Neuronal stem cell (in vitro differentiated cells): ENCODE data around the gene CCDC178.

ENCODE experiments used
- DNase-seq: peaks from one replicate; pipeline ENCODE4 v3.0.0-alpha.2; 2013; ENCODE audit warnings: low spot score
- H2AFZ ChIP-seq: one replicate; pipeline ENCODE4 v1.6.1; 2013; ENCODE audit warnings: mild to moderate bottlenecking, low read length, inconsistent platforms
- H2AK5ac ChIP-seq: 2 replicates; pipeline ENCODE4 v1.6.1; 2013; ENCODE audit warnings: low read depth, mild to moderate bottlenecking, inconsistent platforms, low read length, moderate library complexity, mixed read lengths
- H2BK120ac ChIP-seq: 2 replicates; pipeline ENCODE4 v1.6.1; 2013; ENCODE audit warnings: low read depth, mild to moderate bottlenecking, inconsistent platforms, low read length, moderate library complexity, mixed read lengths
- H2BK12ac ChIP-seq: one replicate; pipeline ENCODE4 v1.6.1; 2013; ENCODE audit warnings: low read length, inconsistent platforms
- H2BK15ac ChIP-seq: 2 replicates; pipeline ENCODE4 v1.6.1; 2013; ENCODE audit warnings: mild to moderate bottlenecking, low read length, inconsistent platforms, mixed read lengths
- H2BK5ac ChIP-seq: one replicate; pipeline ENCODE4 v1.6.1; 2013; ENCODE audit warnings: inconsistent platforms, mild to moderate bottlenecking, low read length, moderate library complexity
- H3K14ac ChIP-seq: one replicate; pipeline ENCODE4 v1.6.1; 2013; ENCODE audit warnings: low read length, inconsistent platforms
- H3K18ac ChIP-seq: 2 replicates; pipeline ENCODE4 v1.6.1; 2013; ENCODE audit warnings: low read length, inconsistent platforms
- H3K23ac ChIP-seq: 2 replicates; pipeline ENCODE4 v1.6.1; 2013; ENCODE audit warnings: low read depth, mild to moderate bottlenecking, mixed read lengths, low read length, inconsistent platforms; ENCODE audit not compliant: poor library complexity
- H3K27ac ChIP-seq: replicated peaks from 3 replicates; pipeline ENCODE4 v1.5.1; 2013; ENCODE audit warnings: low read length, inconsistent platforms
- H3K27me3 ChIP-seq, 3 experiments: 2 replicates each; pipeline ENCODE4 v1.6.1; 2013; ENCODE audit warnings: low read length in 3 of 3, mild to moderate bottlenecking in 2 of 3, inconsistent platforms in 1 of 3, low read depth in 1 of 3, mixed read lengths in 1 of 3, moderate library complexity in 1 of 3; ENCODE audit not compliant: control insufficient read depth in 3 of 3, insufficient read depth in 3 of 3
- H3K36me3 ChIP-seq, 2 donors: replicated peaks in 1 of 2; 2 replicates each; pipeline ENCODE4 v1.6.1; 2013; ENCODE audit warnings: low read length in 2 of 2; ENCODE audit not compliant: control insufficient read depth in 2 of 2, insufficient read depth in 2 of 2
- H3K4ac ChIP-seq: 2 replicates; pipeline ENCODE4 v1.6.1; 2013; ENCODE audit warnings: inconsistent platforms, mild to moderate bottlenecking, low read length, moderate library complexity
- H3K4me1 ChIP-seq, 2 donors: 1 replicate in 1 of 2; 2 replicates in 1 of 2; pipeline ENCODE4 v1.6.1; 2013; ENCODE audit warnings: low read length in 2 of 2, low read depth in 1 of 2; ENCODE audit not compliant: control insufficient read depth in 2 of 2, insufficient read depth in 1 of 2
- H3K4me2 ChIP-seq: one replicate; pipeline ENCODE4 v1.6.1; 2013; ENCODE audit warnings: mild to moderate bottlenecking, low read length, inconsistent platforms; ENCODE audit not compliant: insufficient read depth, poor library complexity, severe bottlenecking
- H3K4me3 ChIP-seq, 2 donors: 2 replicates each; pipeline ENCODE4 v1.5.1; 2013; ENCODE audit warnings: low read length in 2 of 2, mild to moderate bottlenecking in 2 of 2, inconsistent platforms in 1 of 2, moderate library complexity in 1 of 2
- H3K79me1 ChIP-seq: one replicate; pipeline ENCODE4 v1.6.1; 2013; ENCODE audit warnings: low read depth, mild to moderate bottlenecking, inconsistent platforms, low read length, moderate library complexity
- H3K9ac ChIP-seq: one replicate; pipeline ENCODE4 v1.6.1; 2013; ENCODE audit warnings: mild to moderate bottlenecking, low read depth, low read length, inconsistent platforms; ENCODE audit not compliant: poor library complexity
- H3K9me3 ChIP-seq, 2 donors: replicated peaks in 1 of 2; 2 replicates each; pipeline versions ENCODE3 to v1.6.1; 2013; ENCODE audit warnings: low read length in 2 of 2, mild to moderate bottlenecking in 2 of 2, inconsistent platforms in 1 of 2, low read depth in 1 of 2, mixed read lengths in 1 of 2, moderate library complexity in 1 of 2; ENCODE audit not compliant: control insufficient read depth in 2 of 2, insufficient read depth in 1 of 2
- H4K8ac ChIP-seq: one replicate; pipeline ENCODE4 v1.6.1; 2013; ENCODE audit warnings: low read depth, mild to moderate bottlenecking, inconsistent platforms, low read length, moderate library complexity
- H4K91ac ChIP-seq: one replicate; pipeline ENCODE4 v1.6.1; 2013; ENCODE audit warnings: low read length, low read depth, mild to moderate bottlenecking, inconsistent platforms; ENCODE audit not compliant: poor library complexity
- WGBS, 2 donors: extraction: QIAGEN DNeasy Blood & Tissue Kit; methylation state at CpG; one replicate each; pipeline ENCODE4 v1.1.7; 2013; ENCODE audit warnings: missing lambda C conversion rate in 2 of 2, mixed read lengths in 1 of 2; ENCODE audit not compliant: insufficient read length in 2 of 2, insufficient replicate concordance in 1 of 2; ENCODE audit errors: extremely low coverage in 2 of 2; 5-methylcytosine and 5-hydroxymethylcytosine counted together

The CCDC178 gene

DNA sequence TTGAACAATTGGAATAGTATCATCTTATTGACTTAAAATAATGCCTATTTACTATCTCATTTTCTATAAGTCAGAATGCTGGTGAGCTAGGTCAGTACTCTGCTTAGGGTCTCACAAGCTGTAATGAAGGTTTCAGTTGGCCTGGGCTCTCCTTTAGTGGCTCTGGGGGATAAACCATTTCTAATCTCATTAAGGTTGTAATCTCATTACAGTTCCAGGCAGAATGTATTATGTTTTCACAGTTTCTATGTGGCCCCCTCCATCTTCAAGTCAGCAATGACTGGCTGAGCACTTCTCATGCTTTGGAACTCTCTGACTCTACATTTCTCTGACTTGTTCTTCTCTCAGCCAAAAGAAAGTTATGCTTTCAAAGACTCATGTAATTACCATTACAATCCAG lies 163.1 kb downstream of the CCDC178 start:
- Histone ChIP-seq H2AK5ac (no peak overlapping the region), H3K36me3 (no peaks in the 10 kb centered on the region), H3K4me3 (no peak overlapping the region), H2BK5ac (no peak overlapping the region), H3K27ac (no peak overlapping the region), H3K4me2 (no peak overlapping the region), H3K4me1 (no peaks in the 10 kb centered on the region), H3K27me3 (no peaks in the 10 kb centered on the region), H2BK12ac (no peak overlapping the region), H2BK15ac (no peak overlapping the region), H3K18ac (no peak overlapping the region), H3K79me1 (peaks cover 2% of the 10 kb centered on the region), H3K9me3 (no peaks in the 10 kb centered on the region), H2BK120ac (no peak overlapping the region), H2AFZ (peak overlapping the region; percentile 33), H3K9ac (no peak overlapping the region), H3K14ac (no peak overlapping the region), H3K23ac (no peak overlapping the region), H3K4ac (no peak overlapping the region), H4K91ac (no peak overlapping the region), H4K8ac (no peak overlapping the region)
- no peak for DNase-seq

DNA sequence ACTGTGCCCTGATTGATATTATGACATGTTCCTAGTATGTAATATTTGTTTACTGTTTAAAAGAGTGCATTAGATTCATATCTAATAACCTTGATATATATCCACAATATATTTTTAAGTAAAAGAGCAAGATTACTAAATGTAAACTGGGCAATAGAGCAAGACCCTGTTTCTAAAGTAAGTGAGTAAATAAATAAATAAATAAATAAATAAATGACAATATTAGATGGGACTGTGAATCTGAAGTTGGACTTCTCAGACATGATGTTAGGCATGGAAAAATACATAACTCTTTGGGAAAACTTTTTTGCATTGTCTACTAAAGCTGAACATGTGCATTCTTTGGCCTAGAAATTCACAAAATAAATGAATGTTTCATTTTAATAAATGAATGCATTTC lies 164.7 kb downstream of the CCDC178 start:
- H3K23ac ChIP-seq: no peak overlapping the region
- no peak overlapping the region for H4K8ac ChIP-seq
- H4K91ac ChIP-seq: no peak overlapping the region
- peaks cover 2% of the 10 kb centered on the region for H3K79me1 ChIP-seq
- H3K4me2 ChIP-seq: no peak overlapping the region
- no peak overlapping the region for H2BK5ac ChIP-seq
- H3K4me3 ChIP-seq: no peak overlapping the region
- no peak overlapping the region for H2BK120ac ChIP-seq
- H3K9ac ChIP-seq: no peak overlapping the region
- H2BK12ac ChIP-seq: no peak overlapping the region
- no peaks in the 10 kb centered on the region for H3K9me3 ChIP-seq
- no peaks in the 10 kb centered on the region for H3K4me1 ChIP-seq
- H3K36me3 ChIP-seq: no peaks in the 10 kb centered on the region
- H3K27me3 ChIP-seq: no peaks in the 10 kb centered on the region
- H3K4ac ChIP-seq: no peak overlapping the region
- H3K14ac ChIP-seq: no peak overlapping the region
- DNase-seq: no peak
- H2AK5ac ChIP-seq: no peak overlapping the region
- no peak overlapping the region for H3K18ac ChIP-seq
- H3K27ac ChIP-seq: no peak overlapping the region
- no peak overlapping the region for H2AFZ ChIP-seq
- H2BK15ac ChIP-seq: no peak overlapping the region

DNA sequence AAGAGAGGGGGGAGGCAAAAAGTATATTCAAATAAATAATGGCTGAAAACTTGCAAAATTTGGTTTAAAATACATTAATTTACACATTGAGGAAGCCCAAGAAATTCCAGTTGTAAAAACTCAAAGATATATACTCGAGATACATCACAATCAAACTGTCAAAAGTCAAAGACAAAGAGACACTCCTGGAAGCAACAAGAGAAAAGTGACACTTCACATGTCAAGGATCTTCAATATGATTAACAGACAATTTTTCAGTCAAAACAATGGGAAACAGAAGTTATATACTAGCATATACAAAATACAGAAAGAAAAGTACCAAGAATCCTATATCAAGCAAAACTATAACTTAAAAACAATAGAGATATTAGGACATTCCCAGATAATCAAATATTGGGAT lies 170.2 kb downstream of the CCDC178 start:
- Histone ChIP-seq H3K18ac (no peak overlapping the region), H3K4me1 (peaks cover 0 to 4% of the 10 kb centered on the region in 2 donors), H3K79me1 (no peaks in the 10 kb centered on the region), H3K14ac (no peak overlapping the region), H3K23ac (no peak overlapping the region), H3K4me3 (no peak overlapping the region), H2BK12ac (no peak overlapping the region), H3K4me2 (no peak overlapping the region), H3K4ac (no peak overlapping the region), H3K9me3 (no peaks in the 10 kb centered on the region), H2BK120ac (no peak overlapping the region), H3K36me3 (no peaks in the 10 kb centered on the region), H3K27me3 (no peaks in the 10 kb centered on the region), H4K8ac (no peak overlapping the region), H3K27ac (no peak overlapping the region), H3K9ac (no peak overlapping the region), H2BK15ac (no peak overlapping the region), H2AFZ (no peak overlapping the region), H4K91ac (no peak overlapping the region), H2BK5ac (no peak overlapping the region), H2AK5ac (no peak overlapping the region)
- DNase-seq: no peak
- no CpG with 5 or more reads among the region's 1 CpG for WGBS, 2 donors

DNA sequence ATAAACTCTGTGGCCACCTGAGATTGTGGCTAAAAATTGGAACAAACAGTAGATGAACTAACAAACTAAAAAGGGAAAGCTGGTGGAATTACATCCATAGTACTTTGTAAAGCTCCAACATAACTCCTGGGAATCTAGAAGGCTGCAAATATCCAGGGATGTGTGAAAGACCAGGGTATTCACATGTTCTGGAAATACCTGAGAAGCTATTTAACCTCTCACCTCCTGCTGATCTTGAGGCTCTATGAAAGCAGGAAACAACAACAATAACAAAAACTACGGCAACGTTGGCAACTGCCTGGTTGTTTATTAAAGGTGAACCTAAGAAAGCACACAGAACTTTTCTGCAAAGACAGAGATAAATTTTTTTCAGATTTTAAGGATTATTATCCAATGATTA lies 171.3 kb downstream of the CCDC178 start:
- no peak for DNase-seq
- H2BK15ac ChIP-seq: no peak overlapping the region
- H3K4me2 ChIP-seq: no peak overlapping the region
- H4K8ac ChIP-seq: no peak overlapping the region
- H2BK12ac ChIP-seq: no peak overlapping the region
- no peak overlapping the region for H2AK5ac ChIP-seq
- no peak overlapping the region for H3K23ac ChIP-seq
- no peak overlapping the region for H3K18ac ChIP-seq
- H2BK5ac ChIP-seq: no peak overlapping the region
- H3K14ac ChIP-seq: no peak overlapping the region
- H4K91ac ChIP-seq: no peak overlapping the region
- no peak overlapping the region for H3K4ac ChIP-seq
- H3K36me3 ChIP-seq: no peaks in the 10 kb centered on the region
- H2AFZ ChIP-seq: peak overlapping the region; percentile 25
- no peaks in the 10 kb centered on the region for H3K79me1 ChIP-seq
- no peak overlapping the region for H3K27ac ChIP-seq
- no peak overlapping the region for H3K9ac ChIP-seq
- no peaks in the 10 kb centered on the region for H3K27me3 ChIP-seq
- H2BK120ac ChIP-seq: no peak overlapping the region
- H3K9me3 ChIP-seq: no peaks in the 10 kb centered on the region
- peaks cover 6% of the 10 kb centered on the region in 2 donors for H3K4me1 ChIP-seq
- no CpG with 5 or more reads among the region's 2 CpGs for WGBS, 2 donors
- no peak overlapping the region for H3K4me3 ChIP-seq
